Stimulated activated naive CD4-positive, alpha-beta T cell (primary cell): Measurements from ENCODE around the gene APPBP2.
"Not testable (repeated sequence)": the region's sequence is repeated elsewhere in the genome, so short reads cannot be mapped to it uniquely, and the experiment has no call there.

ENCODE experiments used
- DNase-seq, 6 experiments: peaks; one replicate each; lab custom pipeline; 2025; lab: John Stamatoyannopoulos, UW

The APPBP2 gene

DNA sequence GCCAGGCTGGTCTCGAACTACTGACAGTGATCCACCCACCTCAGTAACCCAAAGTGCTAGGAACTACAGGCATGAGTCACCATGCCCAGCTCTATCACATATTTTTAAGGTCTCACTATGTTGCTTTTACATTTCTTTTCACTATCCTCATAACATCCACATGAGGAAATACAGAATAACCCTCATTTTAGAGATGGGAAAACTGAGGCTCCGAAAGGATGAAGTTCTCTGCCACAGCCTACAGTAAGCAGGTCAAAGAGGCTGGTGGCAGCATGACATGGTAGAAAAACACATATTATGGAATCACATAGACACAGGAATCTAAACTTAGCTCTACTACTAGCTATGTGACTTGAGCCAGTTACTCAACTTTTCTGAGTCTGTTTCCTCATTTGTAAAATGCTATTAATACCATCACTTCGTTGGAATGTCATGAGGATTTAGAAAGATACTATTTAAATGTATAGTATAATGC lies 32.2 kb downstream of the APPBP2 start:
- no peak for DNase-seq

DNA sequence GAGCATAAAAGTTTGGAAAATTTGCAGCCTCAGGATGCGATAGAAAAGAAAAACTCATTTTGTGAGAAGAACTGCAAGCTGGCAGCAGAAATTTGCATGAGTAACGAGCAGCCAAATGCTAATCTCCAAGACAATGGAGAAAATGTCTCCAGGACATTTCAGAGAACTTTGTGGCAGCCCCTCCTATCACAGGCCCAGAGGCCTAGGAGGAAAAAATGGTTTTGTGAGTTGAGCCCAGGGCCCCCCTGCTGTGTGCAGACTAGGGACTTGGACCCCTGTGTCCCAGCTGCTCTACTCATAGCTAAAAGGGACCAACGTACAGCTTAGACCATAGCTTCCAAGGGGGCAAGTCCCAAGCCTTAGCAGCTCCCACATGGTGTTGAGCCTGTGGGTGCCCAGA lies 34.3 kb downstream of the APPBP2 start:
- DNase-seq, result no peak

DNA sequence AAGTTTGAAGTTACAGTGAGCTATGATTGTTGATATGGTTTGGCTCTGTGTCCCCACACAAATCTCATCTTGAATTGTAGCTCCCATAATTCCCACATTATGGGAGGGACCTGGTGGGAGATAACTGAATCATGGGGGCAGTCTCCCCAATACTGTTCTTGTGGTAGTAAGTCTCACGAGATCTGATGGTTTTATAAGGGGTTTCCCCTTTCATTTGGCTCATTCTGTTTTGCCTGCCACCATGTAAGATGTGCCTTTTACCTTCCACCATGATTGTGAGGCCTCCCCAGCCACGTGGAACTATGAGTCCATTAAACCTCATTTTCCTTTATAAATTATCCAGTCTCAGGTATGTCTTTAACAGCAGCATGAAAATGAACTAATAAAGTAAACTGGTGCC lies 35.4 kb downstream of the APPBP2 start:
- DNase-seq, result not testable (repeated sequence)

DNA sequence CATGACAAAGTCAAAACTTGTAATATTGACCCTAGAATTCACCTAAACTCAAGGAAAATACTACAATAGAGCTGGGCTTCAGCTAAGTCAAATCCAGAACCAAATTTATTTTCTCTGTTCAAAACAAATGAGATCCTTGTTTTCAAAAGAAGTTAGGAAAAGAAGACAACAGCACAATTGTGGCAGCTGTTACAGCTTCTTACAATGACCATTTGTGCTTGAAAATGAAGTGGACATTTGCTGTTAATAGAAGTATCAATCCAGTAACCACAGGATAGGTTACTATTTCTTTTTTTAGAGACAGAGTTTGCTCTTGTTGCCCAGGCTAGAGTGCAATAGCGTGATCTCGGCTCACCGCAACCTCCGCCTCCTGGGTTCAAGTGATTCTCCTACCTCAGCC lies 44.4 kb downstream of the APPBP2 start:
- DNase-seq, result no peak

DNA sequence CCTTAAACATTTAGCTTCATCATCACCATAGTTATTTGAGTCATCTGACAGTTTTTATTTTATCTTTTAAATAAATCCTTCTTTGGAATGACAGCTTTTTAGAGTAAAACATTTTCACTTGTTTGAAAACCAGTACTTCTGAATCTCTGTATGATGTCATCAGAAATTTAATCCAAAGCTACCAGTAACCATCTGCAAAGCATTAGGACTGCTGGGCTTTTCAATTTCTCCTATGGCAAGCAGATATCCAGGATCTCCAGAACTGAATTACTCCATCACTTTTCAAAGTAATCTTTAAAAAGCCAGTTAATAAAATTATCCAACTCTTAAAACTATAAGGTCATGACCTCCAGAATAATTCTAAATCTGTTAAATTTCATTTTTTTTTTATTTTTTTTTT lies 52.3 kb downstream of the APPBP2 start:
- no peak for DNase-seq

DNA sequence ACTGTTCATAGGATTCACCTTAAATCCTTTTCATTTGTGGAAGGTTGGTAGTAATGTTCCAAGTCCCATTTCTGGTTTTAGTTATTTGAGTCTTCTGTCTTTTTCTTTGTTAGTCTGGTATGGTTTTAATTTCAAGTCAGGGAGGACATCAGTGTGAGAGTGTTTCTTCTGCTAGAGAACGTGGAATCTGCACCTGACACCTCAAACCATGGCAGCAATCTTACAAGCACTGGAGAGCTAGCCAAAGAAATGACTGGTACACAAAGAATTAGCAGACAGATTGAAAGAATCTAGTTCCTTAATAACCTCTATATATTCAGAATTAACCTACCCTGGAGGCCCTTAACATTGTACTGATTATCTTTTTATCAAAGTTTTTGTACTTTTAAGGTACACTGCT lies 53.6 kb downstream of the APPBP2 start:
- no peak for DNase-seq

DNA sequence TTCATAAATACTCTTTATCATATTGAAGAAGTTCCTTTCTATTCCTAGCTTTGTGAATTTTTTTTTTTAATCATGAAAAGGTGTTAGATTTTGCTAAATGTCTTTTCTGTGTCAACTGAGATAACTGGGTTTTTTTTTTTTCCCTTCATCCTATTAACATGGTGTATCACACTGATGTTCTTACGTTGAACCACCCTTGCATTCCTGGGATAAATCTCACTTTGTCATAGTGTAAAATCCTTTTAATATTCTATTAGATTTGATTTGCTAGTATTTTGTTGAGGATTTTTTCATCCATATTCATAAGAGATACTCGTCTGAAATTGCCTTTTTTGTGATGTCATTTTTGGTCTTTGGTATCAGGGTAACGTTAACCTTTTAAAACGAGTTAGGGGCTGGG lies 54.6 kb downstream of the APPBP2 start:
- DNase-seq, result no peak

DNA sequence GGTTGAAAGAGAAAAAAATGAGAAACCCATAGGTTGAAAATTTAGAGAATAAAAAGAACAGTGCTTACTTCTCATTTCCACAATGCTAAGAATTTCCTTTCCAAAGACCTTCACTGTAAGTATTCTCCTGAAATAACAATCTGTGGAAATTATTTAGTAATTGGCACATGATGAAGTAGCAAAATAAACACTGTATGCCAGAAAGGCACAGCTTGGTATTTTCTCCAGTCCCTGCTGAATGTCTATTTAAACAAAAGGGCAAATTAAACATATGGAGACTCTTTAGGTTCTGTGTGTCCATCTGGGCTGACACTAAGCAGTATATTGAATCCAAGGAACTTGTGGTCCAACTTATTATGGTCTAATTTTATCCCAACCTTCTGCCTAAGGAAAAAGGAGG lies 57.7 kb downstream of the APPBP2 start:
- no peak for DNase-seq

DNA sequence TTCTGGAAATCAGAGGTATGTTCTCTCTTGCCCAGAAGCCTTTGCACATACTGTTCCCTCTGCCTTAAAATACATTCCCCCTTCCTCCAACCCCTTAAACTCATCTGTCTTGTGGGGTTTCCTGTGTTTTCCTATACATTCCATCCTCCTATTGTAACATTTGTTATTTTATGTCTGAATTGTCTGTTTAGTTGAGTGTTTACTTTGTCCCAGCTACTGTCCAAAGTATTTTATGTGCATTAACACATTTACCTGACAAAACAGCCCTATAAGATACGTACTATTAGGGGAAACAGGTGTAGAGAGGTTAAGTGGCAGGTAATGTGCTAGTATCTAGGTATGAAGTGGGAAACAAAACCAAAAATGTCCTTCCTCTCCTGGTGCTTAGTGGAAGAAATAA lies 61.7 kb downstream of the APPBP2 start:
- DNase-seq, result no peak

DNA sequence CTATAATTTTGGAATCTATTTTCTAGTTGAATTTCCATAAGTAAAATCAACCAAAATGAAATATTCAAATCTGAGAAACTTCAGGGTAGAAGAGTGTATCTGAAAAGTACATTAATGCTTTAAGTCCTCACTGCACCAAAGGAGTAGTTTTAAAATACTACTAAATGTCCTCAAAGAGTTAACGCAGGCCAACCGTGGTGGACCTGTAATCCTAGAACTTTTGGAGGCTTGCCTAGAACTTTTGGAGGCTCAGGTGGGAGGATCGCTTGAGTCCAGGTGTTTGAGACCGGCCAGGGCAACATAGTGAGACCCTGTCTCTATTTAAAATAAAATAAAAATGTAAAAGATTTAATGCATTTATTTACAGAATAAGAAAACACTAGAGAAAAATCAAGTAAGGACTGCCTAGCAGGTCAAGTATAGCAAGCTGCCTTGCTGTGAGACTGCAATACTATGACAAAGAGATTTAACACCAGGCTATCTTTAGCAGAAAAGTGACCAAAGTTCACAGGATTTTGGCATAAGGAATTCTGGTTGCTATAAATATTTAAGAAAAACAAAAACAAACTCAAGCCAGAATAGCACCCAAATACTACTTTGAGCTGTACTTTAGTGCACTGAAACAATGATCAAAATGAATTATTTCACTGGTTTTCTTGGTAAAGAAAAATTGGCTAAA lies 62.7 kb downstream of the APPBP2 start:
- DNase-seq, result no peak

DNA sequence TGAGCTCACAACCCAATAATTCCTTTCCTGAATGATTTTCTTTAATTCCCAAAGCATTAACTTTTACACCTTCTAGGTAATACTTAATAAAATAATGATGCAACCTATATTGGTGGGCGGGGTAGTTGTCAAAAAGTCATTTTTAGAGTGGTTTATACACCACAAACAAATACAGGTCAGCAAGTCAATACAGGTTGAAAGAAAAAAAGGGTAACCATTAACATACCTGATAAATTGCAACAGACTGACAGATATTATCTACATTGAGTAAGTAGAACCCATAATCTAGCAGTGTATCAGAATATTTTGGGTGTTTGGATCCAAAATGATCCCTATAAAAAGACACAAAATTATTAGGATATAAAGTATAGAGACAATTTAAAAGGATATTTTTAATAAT lies 64.5 kb downstream of the APPBP2 start:
- no peak for DNase-seq

DNA sequence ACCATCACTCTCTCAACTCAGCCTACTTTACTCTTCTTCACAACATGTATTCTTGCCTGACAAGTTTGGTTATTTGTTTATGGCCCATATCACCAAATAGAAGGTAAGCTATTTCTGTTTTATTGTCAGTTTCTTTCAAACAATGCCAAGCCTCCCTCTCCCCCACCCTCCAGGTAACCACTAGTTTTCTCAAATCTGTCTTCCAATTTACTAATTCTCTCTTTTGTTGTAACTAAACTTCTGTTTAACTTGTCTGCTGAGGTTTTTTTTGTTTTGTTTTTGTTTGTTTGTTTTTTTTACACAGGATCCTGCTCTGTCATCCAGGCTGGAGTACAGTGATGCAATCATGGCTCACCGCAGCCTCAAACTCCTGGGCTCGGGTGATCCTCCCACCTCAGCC lies 68.9 kb downstream of the APPBP2 start:
- no peak for DNase-seq

DNA sequence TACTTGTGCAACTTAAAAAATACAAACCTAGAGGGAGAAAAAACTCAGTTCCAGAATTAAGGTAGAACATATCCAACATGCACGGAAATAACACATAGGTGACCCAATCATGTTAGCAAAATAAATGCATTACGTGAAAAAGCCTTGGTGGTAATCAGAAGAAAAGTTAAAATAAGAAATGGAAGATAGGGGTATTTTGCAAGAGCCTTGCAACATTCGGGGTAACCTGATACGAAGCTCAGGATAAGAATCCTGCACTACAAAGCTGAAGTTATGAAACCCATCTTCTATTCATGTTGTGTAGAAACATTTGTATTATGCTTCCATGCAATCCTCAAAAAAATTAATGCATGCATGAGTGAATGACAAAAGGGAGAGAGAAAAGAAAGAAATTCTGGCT lies 70.7 kb downstream of the APPBP2 start:
- no peak for DNase-seq

DNA sequence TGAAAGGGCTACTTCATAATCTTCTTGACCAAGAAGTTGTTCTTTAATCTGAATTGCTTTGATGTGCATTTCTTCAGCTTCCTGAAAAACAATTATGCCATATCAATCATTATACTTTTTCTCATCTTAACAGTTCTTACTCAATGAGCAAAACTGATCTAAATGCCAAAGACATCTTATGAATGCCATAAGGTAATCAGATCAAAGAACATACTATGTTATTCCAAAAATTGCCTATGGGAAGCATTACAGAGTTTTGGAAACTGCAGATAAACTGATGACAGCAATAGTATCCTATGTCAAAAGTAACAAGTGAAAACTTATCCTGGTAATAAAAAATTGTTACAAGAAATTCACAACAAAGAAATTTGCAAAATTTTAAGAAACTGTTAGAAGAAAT lies 74.1 kb downstream of the APPBP2 start:
- DNase-seq, result no peak

DNA sequence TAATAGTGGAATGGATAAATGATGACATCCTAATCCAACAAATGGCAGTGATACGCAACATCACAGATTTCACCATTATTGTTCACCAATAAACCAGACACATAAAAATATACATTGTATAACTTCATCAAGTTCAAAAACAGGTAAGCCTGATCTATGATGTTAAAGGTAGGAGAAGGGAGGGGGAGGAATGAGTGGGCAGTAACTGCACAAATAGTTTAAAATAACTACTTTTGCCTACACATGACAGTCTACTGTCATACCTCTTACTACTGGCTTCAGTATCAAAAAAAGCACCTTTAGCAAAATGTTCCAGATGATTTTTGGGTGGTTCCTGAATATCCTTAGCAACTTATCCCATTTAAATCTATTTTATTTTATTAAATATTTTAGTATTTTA lies 75.0 kb downstream of the APPBP2 start:
- no peak for DNase-seq

DNA sequence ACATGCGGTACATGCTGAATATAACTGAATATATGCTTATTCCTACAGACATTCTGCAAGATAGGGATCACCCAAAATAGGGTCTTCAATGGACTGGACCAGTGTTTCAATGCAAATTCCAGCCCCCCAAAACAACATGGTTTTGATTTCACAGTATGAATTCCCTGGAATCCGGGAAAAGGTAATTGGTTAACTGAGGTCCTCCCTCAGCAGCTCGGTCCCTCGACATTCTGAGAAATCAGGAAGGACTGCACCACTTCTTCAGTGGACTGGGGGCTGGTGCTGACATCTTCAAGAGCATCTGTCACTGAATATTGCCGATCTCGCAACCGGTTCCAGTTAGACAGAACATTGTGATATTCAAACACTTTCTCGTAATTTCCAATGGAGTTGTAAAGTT lies 78.7 kb downstream of the APPBP2 start:
- DNase-seq, result no peak

DNA sequence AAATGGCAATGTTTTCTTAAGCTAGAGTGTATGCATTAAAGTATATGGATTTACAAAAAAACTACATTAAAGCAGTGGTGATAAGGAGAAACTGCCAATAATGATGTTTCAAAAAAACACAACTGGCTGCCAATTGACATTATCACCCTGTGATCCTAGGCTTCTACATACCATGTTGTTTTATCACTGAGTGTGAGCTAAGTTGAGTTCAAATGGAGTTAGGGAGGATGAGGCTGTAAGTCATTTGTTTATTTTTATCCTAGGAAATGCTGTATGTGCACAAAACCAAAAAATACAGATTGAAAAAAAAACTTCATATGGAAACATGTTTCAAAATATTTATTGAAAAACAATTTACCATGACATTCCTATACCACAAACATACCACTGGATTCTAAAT lies 80.9 kb downstream of the APPBP2 start:
- no peak for DNase-seq

DNA sequence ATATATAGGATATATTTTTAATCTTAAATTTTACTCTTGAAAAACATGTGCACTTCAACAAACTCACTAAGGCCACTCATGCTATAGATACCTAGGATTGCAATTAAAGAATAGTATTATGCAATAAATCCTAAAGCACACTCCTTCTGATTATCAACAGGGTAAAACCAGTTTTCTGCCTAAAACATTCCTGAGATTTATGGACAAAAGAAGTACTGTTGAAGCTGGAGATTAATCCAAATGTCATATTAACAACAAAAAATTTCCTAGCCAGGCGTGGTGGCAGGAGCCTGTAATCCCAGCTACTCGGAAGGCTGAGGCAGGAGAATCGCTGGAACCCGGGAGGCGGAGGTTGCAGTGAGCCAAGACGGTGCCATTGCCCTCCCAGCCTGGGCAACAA lies 82.3 kb downstream of the APPBP2 start:
- DNase-seq, result no peak

DNA sequence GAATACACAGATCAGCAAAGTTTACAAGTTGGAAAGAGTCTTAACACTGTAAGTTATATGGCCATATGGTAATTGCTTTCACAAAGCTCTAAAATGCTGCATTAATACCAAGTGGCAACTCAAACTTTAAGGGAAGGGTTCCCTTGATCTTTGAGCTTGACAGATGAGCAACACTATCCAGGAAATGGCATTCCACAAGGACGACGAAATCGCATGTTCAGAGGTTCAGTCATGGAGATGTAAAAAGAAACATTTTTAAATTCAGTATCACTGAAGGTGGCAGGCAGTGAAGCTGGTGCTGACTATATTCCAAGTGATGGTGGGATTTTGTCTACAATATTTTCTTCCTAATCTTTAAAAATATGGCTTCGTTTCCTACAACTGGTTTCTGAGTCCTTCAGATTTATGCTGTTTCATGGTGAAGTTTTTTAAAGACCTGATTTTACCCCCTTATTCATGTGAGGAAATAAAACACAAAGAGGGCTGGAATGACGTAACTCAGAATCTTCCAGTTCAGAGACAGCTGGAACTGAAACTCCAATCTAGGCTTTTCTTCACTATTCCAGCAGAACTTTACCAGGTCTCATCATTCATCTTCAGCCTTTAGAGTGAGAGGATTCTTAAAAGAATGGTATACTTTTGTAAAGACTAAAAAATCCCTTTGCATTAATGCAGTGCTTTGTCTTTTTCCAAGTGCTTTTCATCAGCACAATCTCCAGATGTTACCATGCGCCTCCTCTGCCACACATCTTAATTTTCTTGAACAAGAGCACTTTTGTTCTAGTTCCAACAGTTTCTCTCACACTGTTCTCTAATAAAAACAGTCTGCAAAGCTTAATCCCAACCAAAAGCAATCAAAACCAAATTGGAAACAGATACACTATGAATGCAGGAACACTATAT lies 83.5 kb downstream of the APPBP2 start:
- DNase-seq, result no peak

DNA sequence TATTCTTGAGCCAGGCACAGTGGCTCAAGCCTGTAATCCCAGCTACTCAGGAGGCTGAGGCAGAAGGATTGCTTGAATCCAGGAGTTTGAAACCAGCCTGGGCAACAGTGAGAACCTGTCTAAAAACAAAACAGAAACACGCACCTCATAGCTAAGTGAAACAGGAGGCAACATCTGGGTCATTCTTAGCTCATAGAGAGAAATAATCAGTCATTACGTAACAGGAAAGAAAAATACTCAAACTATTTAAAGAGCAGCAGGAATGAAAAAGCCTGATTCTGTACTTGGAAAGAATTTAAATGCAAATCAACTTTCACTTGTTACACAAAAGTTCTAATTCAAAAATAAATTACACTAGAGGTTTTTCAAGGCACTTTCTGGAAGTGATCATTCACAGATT lies 86.5 kb downstream of the APPBP2 start:
- DNase-seq, result no peak

DNA sequence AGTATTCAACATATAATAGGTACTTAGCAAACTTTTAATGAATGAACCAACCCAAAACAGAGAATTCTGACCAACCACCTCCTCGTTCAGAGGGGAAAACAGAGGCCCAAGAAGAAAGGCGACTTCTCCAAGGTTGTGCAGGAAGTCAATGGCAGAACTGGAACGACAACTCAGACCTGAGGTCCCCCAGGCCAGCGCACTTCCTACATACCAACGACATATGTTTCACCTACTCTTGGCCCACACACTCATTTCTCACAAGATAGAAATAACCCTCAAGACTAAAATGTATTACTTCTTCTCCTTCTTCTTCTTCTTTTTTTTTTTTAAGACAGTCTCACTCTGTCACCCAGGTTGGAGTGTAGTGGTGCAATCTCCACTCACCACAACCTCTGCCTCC lies 89.4 kb downstream of the APPBP2 start:
- no peak for DNase-seq

DNA sequence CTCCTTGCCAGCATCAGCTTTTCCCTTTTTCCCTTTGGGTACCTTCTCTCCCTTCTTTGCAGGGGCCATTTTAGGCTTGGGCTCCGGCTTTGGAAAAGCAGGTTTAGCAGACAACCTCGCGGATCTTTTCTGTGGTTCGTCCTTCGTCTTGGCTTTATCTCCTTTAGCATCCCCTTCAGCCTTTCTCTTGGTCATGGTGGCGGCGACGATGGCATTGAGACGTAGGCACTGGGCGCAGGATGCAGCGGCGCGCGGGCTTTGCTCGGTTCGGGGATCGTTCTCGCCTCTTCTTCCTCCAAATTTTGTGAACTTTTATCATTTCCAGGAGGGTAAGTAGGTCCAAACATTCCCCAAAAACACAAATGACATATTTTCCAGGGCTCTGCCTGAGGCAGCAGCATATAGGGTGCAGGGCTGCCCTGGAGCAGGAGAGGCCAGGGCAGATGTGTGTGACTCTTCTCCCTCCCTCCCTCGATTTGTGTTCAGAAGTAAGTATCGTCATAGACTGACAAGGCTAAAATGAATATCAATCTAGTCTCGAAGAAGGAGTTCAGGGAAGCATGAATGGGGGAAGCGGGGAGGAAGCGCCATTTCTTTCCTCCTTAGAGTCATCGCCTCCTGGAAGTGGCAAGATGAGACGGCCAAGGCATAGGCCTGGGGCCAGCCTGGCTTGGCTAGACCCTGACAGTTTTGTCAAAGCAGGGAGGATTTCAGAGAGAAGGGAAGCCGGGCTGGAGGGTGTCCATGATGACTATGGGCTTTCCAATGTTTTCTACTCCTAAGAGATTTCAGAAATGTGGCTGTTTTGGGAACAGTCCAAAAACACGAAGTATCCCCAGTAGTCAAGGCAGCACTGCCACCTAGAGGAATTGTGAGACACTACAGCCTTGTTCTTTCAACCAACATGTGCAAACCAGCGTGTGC lies 90.5 kb downstream of the APPBP2 start:
- DNase-seq, result peak; percentile 13 to 72 (median 42)
